NCI-H1417 (cell line): ENCODE results near the gene IMMP2L.
A peak's percentile ranks its signal among the peaks of the same experiment; 100 is the strongest.

Experiments
- DNase-seq, 3 experiments: peaks; one replicate each; lab custom pipeline; 2025; lab: John Stamatoyannopoulos, UW

The IMMP2L gene

GRCh38 chr7:111558991-111559390 is 3.3 kb downstream of the IMMP2L start:
- no peak for DNase-seq

DNA sequence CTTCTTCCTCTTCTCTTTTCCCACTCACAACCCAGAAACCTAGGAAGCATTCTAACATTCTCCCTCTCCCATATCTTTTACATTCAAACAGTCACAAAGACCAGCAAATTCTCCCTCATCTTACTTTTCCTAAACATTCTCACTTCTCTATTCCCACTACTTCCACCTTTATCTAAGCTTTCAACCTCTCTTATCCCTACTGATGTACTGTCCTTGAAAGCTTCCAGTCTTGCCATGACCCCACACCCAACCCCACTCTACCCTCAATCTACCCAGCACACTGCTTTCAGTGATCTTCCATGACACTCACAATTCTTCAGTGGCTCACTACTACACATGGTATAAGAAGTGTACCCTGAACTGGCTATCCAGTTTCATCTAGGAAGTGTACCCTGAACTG is 5.3 kb downstream of the IMMP2L start:
- DNase-seq: no peak

GRCh38 chr7:111554086-111554485 is 8.2 kb downstream of the IMMP2L start:
- DNase-seq: no peak

- no peak for DNase-seq
These were observed 21.2 kb downstream of the IMMP2L start for GRCh38 chr7:111541067-111541466.

DNA sequence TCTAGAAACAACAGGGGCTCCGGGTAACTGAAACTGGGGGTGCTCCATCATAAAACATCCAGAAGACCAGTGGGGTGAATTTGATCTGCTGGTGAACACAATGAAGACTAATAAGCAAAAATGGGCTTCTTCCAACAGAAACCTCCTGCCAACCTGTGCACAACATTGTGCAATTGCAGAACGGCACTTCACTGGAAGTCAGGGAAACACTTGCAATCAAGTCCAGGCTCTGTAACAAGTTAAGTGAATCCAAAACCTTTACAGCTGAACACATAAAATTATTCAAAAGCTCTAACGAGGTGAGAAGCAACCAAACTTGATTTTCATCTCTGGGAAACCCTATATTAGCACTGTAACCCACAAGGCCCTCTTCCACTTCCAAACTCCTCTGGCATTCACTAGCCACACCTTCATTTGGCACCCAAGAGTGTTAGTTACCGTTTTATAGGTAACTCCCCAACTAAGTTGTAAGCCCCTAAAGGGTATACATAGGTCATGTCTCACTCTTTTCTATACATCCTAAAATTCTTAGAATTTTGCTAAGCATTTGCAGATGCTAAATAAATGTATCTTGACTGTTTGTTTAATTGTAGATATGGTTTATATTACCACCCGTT is 22.0 kb downstream of the IMMP2L start:
- DNase-seq: peak in 1 of 3 experiments; percentile 31

- no peak for DNase-seq
These were observed 25.2 kb downstream of the IMMP2L start for GRCh38 chr7:111537134-111537533.

DNA sequence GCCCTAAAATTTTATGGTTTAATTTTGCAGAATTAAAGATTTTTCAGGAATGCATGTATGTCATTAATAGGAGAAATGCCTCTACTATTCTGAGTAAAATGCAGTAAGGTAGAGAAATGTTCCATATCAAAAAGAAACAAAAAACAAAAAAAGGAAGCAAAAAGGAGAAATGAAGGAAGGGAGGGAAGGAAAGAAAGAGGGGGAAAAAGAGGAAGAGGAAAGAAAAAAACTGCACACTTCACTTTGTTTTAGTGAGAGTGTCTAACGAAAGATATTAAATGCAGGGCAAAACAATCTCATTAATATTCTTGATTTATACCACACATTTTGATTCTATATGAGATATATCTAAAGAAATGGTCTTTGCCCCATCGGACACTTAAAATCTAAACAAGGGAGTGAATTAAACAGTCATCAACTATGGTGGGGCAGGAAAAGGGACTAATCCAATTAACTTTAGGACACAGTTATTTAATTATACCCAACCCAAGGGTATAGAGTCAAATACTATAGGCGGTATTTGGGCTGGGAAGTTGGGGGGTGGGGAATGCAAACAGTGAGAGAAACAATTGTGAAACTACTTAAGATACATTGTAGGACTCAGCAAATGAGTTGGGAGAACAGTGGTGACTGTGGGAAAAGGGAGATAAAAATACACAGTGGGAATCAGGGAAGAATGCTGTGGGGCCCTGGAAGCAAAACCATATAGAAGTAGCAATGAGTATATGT is 27.0 kb downstream of the IMMP2L start:
- DNase-seq: no peak

DNA sequence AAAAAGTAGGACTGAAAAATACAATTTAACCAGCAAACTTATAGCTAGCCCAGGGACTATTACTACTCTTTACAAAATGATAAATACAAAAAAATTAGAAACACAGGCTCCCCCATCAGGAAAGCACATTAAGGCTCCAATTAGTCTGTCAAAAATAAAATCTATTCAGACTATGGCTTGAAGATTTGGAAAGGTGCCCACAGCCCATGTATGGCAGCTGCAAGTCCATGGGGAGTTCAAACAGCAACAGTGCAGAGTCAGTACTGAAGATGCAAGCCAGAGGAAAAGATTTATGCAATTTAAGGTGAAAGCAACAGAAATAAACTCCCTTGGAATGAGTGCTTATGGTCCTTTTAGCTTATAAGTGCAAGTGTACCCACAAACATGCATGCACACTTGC is 29.7 kb downstream of the IMMP2L start:
- DNase-seq: peak; percentile 52 to 87 (median 58)

DNA sequence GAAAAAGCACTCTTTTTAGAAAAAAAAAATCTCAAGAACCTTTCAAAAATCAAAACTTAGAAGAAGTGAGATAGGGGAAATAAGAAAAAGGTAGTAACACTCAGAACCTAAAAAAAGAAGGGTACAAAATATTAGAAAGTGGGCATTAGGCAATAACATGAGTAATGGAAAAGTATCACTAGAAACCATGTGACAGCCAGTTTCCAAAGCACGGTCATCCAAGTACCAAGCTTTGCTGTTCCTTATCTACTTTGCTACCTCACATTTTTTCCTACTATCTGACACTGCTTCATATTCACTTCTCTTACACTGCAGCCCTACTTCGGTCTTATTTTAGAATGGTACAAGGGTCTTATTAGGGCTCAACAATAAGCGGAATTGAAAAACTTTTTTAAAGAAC is 30.3 kb downstream of the IMMP2L start:
- DNase-seq: no peak

GRCh38 chr7:111530356-111530668 is 32.0 kb downstream of the IMMP2L start:
- DNase-seq: no peak

DNA sequence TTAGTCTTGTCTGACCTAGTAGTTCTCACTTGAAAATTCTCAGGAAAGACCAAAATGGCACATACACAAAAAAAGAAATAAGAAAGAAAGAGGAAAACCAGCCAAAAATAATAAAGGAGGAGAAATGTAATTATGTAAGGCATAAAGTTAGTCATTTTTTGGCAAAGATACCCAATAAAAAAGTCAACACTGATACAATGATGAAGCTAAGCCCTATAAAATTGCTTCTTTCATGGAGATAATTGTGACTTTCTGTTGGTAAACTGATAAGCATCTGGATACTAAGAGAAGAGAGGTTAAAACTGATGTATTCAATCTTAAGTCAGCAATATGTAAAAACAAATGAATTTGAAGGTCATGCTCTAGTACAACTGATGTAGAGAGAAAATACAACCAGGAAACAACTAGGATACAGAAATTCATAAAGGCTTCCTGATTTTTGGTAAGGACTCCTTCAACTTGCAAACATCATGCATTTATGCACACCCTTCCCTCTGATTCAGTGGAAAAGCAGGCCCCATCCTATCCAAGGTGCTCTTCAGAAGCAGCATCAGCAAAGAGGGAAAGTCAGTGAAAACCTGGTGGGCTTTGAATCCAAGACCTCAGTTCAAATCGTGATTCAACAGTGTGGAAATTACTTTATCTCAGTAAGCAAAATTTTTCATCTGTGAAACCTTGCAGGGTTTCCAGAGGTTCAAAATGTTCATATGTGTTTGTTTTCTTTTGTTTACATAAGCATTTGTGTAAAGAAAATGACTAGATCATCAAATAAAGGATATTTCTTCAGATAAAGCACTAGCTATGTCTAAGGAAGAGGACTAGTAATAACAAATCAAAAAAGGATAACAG is 32.6 kb downstream of the IMMP2L start:
- no peak for DNase-seq

- DNase-seq: no peak
These were observed 34.0 kb downstream of the IMMP2L start for GRCh38 chr7:111528331-111528730.

GRCh38 chr7:111527545-111527944 is 34.7 kb downstream of the IMMP2L start:
- DNase-seq: no peak

- no peak for DNase-seq
These were observed 37.2 kb downstream of the IMMP2L start for GRCh38 chr7:111525100-111525499.

GRCh38 chr7:111521660-111522059 is 40.6 kb downstream of the IMMP2L start:
- no peak for DNase-seq

GRCh38 chr7:111518264-111518663 is 44.0 kb downstream of the IMMP2L start:
- DNase-seq: no peak

- DNase-seq: no peak
These were observed 44.7 kb downstream of the IMMP2L start for GRCh38 chr7:111517549-111517951.

DNA sequence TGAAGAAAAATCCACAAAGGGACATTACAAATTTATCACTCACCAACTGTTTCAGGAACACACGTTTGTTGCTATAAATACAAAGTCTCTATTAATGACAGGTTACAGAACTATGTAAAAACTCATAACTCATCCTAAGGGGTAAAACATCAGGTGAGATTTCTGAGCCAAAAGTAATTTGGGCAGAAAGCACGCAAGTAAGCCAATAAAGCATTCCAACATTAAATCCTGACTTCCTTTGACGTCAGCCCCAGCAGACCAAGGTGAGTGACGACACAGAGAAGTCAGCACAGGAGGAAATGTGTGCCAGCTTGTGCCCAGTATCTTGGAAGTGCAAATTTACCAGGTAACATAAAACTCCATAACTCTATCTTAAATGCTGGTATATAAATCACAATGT is 45.7 kb downstream of the IMMP2L start:
- peak in 1 of 3 experiments; percentile 21 for DNase-seq

- no peak for DNase-seq
These were observed 48.7 kb downstream of the IMMP2L start for GRCh38 chr7:111513566-111513965.

DNA sequence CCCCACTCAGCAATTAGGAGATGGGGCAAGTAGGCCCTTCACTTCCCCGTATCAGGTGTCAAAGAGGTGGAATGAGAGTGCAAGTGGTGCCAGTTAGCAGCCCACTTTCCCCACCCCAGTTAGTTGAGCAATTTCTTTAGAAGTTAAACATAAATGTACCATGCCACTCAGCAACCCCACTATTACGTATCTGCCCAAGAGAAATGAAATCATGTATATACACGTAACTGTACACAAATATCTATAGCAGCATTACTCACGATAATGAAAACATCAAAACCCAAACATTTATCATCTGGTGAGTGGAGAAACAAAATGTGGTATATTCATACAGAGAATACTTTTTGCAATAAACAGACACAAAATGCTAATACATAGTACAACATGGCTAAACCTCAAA is 50.4 kb downstream of the IMMP2L start:
- no peak for DNase-seq

GRCh38 chr7:111510584-111511378 is 51.5 kb downstream of the IMMP2L start:
- no peak for DNase-seq

DNA sequence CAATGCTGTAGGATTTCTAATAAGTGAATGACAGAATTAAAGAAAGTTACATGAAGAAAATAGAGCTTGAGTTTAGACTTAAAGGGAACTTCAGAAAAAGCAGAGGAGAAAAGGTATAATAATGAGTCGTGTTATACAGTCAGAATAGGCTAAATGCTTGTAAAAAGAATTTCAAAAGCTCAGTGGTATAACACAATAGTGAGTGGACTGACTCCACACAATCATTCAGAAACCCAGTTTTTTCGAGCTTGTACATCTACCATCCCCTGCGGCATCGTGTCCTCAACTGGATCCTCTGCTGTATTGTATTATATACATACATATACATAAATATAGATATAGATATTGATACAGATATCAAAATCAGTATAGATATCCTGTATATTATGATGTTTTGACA is 52.2 kb downstream of the IMMP2L start:
- DNase-seq: no peak
